PC-3 (cell line): ENCODE data around the gene SSC4D. TPM values are rescaled to one million over a fixed set of nuclear protein-coding genes. Genes with fewer than 3 reads are reported as not detected.

Source experiments
- ATAC-seq: fragments of 200-7000 bp; cut with Tn5 transposase; 2 replicates; pipeline ENCODE4 v1.9.1; 2020; ENCODE audit warnings: mild to moderate bottlenecking, moderate library complexity
- BruUV-seq: library from RNA; stranded (reverse); fragments of 400-500 nt; replicated peaks from 2 replicates; lab custom pipeline; 2021; lab: Mats Ljungman, UMichigan
- CTCF ChIA-PET: fragments of 300-600 bp; sonication (Branson Sonifier 250); formaldehyde crosslinking; loops from one replicate; lab custom pipeline; 2022; ENCODE audit warnings: antibody characterized with exemption; lab: Charles Lee
- POLR2A ChIA-PET: fragments of 300-600 bp; sonication (Branson Sonifier 250); formaldehyde crosslinking; loops from one replicate; lab custom pipeline; 2022; ENCODE audit warnings: antibody characterized with exemption; ENCODE audit not compliant: unreplicated experiment; lab: Charles Lee
- DNase-seq: peaks from one replicate; pipeline ENCODE4 v3.0.0-alpha.2; 2015
- H2AFZ ChIP-seq: fragments of 300-600 bp; sonication (generic); 2 replicates; pipeline ENCODE4 v1.6.0; 2016; ENCODE audit warnings: antibody characterized with exemption, low read length
- H3F3A ChIP-seq: fragments of 300-600 bp; sonication (generic); one replicate; pipeline ENCODE4 v1.6.0; 2017; ENCODE audit warnings: antibody characterized with exemption, low read length, control low read depth, mild to moderate bottlenecking; ENCODE audit not compliant: unreplicated experiment
- H3K27ac ChIP-seq: fragments of 300-600 bp; sonication (generic); 2 replicates; pipeline ENCODE4 v1.5.1; 2016; ENCODE audit warnings: mild to moderate bottlenecking, low read length
- H3K27me3 ChIP-seq: fragments of 300-600 bp; sonication (generic); 2 replicates; pipeline ENCODE4 v1.6.1; 2016; ENCODE audit warnings: low read length, mixed read lengths
- H3K36me3 ChIP-seq: fragments of 300-600 bp; sonication (generic); 2 replicates; pipeline ENCODE4 v1.6.1; 2016; ENCODE audit warnings: low read depth, mixed run types, low read length, mixed read lengths
- H3K4me1 ChIP-seq: fragments of 300-600 bp; sonication (generic); 2 replicates; pipeline ENCODE4 v1.5.1; 2016; ENCODE audit warnings: low read length; ENCODE audit not compliant: insufficient read depth
- H3K4me2 ChIP-seq: fragments of 300-600 bp; sonication (generic); 2 replicates; pipeline ENCODE4 v1.6.0; 2016; ENCODE audit warnings: low read length
- H3K4me3 ChIP-seq: fragments of 300-600 bp; sonication (generic); 2 replicates; pipeline ENCODE4 v1.5.1; 2016; ENCODE audit warnings: mild to moderate bottlenecking, low read length, mixed read lengths
- H3K79me2 ChIP-seq: fragments of 300-600 bp; sonication (generic); 2 replicates; pipeline ENCODE4 v1.6.1; 2017; ENCODE audit warnings: low read length, mixed read lengths
- H3K9ac ChIP-seq: fragments of 300-600 bp; sonication (generic); 2 replicates; pipeline ENCODE4 v1.6.0; 2016; ENCODE audit warnings: mild to moderate bottlenecking, low read length
- H3K9me2 ChIP-seq: fragments of 300-600 bp; sonication (generic); replicated peaks from 2 replicates; pipeline ENCODE4 v1.6.1; 2016; ENCODE audit warnings: mixed run types, low read length, mixed read lengths
- H3K9me3 ChIP-seq: fragments of 300-600 bp; sonication (generic); 2 replicates; pipeline ENCODE4 v1.6.1; 2016; ENCODE audit warnings: low read length, mixed read lengths
- H4K20me1 ChIP-seq: fragments of 300-600 bp; sonication (generic); 2 replicates; pipeline ENCODE4 v1.6.1; 2016; ENCODE audit warnings: low read length, mixed read lengths
- CTCF ChIP-seq: fragments of 300-600 bp; sonication (generic); conservative IDR thresholded peaks from 2 replicates; pipeline ENCODE4 v1.5.1; 2017; ENCODE audit warnings: antibody characterized with exemption, low read depth, mild to moderate bottlenecking, low read length
- EZH2 ChIP-seq: fragments of 300-600 bp; sonication (generic); IDR thresholded peaks from one replicate; pipeline ENCODE4 v1.6.1; 2017; ENCODE audit warnings: antibody characterized with exemption, mild to moderate bottlenecking, low read length; ENCODE audit not compliant: unreplicated experiment
- EZH2phosphoT487 ChIP-seq: fragments of 300-600 bp; sonication (generic); IDR thresholded peaks from 2 replicates; pipeline ENCODE4 v1.6.1; 2018; ENCODE audit warnings: mild to moderate bottlenecking, antibody characterized with exemption, low read length, borderline replicate concordance
- intact Hi-C: fragments of 100-400 bp; cut with micrococcal nuclease; formaldehyde crosslinking; loops from 2 replicates; pipeline ENCODE4 v1.9.0; 2023
- total RNA-seq: library from RNA; depleted of rRNA; stranded (reverse); fragments of >200 nt; gene quantifications from 2 replicates; pipeline ENCODE4 v1.2.3, GENCODE V29; 2014

SSC4D gene
- total RNA-seq, 1 experiment from 2014 or later = 1.3 TPM

- Histone ChIP-seq H4K20me1 (peaks cover 48% of the 10 kb centered on the region), H3K4me3 (peak within 1 kb of the TSS; percentile 95), H3K36me3 (peaks cover 36% of the 10 kb centered on the region), H3K79me2 (peaks cover 52% of the 10 kb centered on the region), H3K4me2 (peak within 1 kb of the TSS; percentile 89), H3K9ac (peak within 1 kb of the TSS; percentile 95), H3K9me3 (no peaks in the 10 kb centered on the region), H3K4me1 (peaks cover 24% of the 10 kb centered on the region), H3F3A (no peaks in the 10 kb centered on the region), H3K27me3 (no peaks in the 10 kb centered on the region), H2AFZ (peak within 1 kb of the TSS; percentile 83), H3K9me2 (no peaks in the 10 kb centered on the region), H3K27ac (peak within 1 kb of the TSS; percentile 75)
- ChIA-PET POLR2A (interaction anchor here (0.6 to 1.0 kb wide), 4 partner anchors 32 to 290 kb away, joined by 3 to 7 read pairs (median 4); no protein-coding TSS in a partner anchor), CTCF (interaction anchor here (0.6 kb wide), 1 partner anchor 30 kb away, joined by 4 read pairs; no protein-coding TSS in a partner anchor)
- BruUV-seq = no TSS peak
- DNase-seq (peak; percentile 73), ATAC-seq (peak; percentile 69)
- no peak for TF ChIP-seq EZH2
- intact Hi-C loops = loop anchor here (1.0 to 2.0 kb wide), 4 partner anchors 18 to 67 kb away; no protein-coding TSS in a partner anchor
Measured at GRCh38 chr7:76358481-76359110, 50.9 kb downstream of the SSC4D start, which contains the start of gene YWHAG. Gene YWHAG, minus strand, starts transcription at chr7:76358991. Its CDS starts 183 bp downstream, at chr7:76358808.

- H3K9me3 ChIP-seq = no peaks in the 10 kb centered on the region
- CTCF ChIA-PET = no interaction called here
- intact Hi-C loops = loop anchor here (2.0 kb wide), 2 partner anchors 17 to 35 kb away; no protein-coding TSS in a partner anchor
- no peaks in the 10 kb centered on the region for H3K9me2 ChIP-seq
- H3K27ac ChIP-seq = peak overlapping the region; percentile 75
- peaks cover 24% of the 10 kb centered on the region for H3K4me1 ChIP-seq
- H3K4me2 ChIP-seq = peak overlapping the region; percentile 89
- H3K36me3 ChIP-seq = peaks cover 39% of the 10 kb centered on the region
- no peaks in the 10 kb centered on the region for H3F3A ChIP-seq
- ATAC-seq (peak; percentile 5; the same call in 1 of the 2 replicates), DNase-seq (peak; percentile 31)
- H3K79me2 ChIP-seq = peaks cover 57% of the 10 kb centered on the region
- no TSS peak for BruUV-seq
- peak overlapping the region; percentile 95 for H3K9ac ChIP-seq
- H3K27me3 ChIP-seq = no peaks in the 10 kb centered on the region
- peak overlapping the region; percentile 95 for H3K4me3 ChIP-seq
- POLR2A ChIA-PET = interaction anchor here (0.9 to 1.0 kb wide), 3 partner anchors 31 to 289 kb away, joined by 3 to 7 read pairs (median 3); no protein-coding TSS in a partner anchor
- peaks cover 54% of the 10 kb centered on the region for H4K20me1 ChIP-seq
- TF ChIP-seq EZH2phosphoT487 (no peak), EZH2 (no peak), CTCF (no peak)
- no peak overlapping the region for H2AFZ ChIP-seq
Measured at GRCh38 chr7:76358011-76358480, 51.5 kb downstream of the SSC4D start.

- Histone ChIP-seq H3K9me2 (no peaks in the 10 kb centered on the region), H3K4me3 (peak overlapping the region; percentile 95), H3F3A (no peaks in the 10 kb centered on the region), H3K9ac (peak overlapping the region; percentile 95), H3K79me2 (peaks cover 62% of the 10 kb centered on the region), H3K4me1 (peaks cover 24% of the 10 kb centered on the region), H3K27me3 (no peaks in the 10 kb centered on the region), H3K9me3 (no peaks in the 10 kb centered on the region), H4K20me1 (peaks cover 59% of the 10 kb centered on the region), H3K36me3 (peaks cover 39% of the 10 kb centered on the region), H3K4me2 (peak overlapping the region; percentile 89), H2AFZ (no peak overlapping the region), H3K27ac (peak overlapping the region; percentile 75; the same call in 1 of the 2 replicates)
- ChIA-PET POLR2A (no interaction called here), CTCF (no interaction called here)
- ATAC-seq (no peak), DNase-seq (no peak)
- TF ChIP-seq EZH2 (no peak), CTCF (no peak), EZH2phosphoT487 (no peak)
- TSS peak; percentile 55 for BruUV-seq
- intact Hi-C loops = loop anchor here (2.0 kb wide), 2 partner anchors 17 to 35 kb away; no protein-coding TSS in a partner anchor
Measured at GRCh38 chr7:76357475-76358010, 52.0 kb downstream of the SSC4D start.
